Muscle of arm (tissue), 12 donors: Measurements from ENCODE around the gene MAN1C1. TPM values are rescaled to one million over a fixed set of nuclear protein-coding genes. Genes with fewer than 3 reads are reported as not detected.
A peak's percentile ranks its signal among the peaks of the same experiment; 100 is the strongest.

Experiments used
- DNase-seq: peaks from one replicate; pipeline ENCODE4 v3.0.0-alpha.2; 2013
- polyA plus RNA-seq, 12 donors: library from polyadenylated mRNA; unstranded; fragments of 120-200 nt; gene quantifications; one replicate each; pipeline ENCODE4 v1.2.1, GENCODE V29; 2013; ENCODE audit not compliant: insufficient read length in 12 of 12

MAN1C1 gene
- polyA plus RNA-seq, 12 donors: 9.3 to 16.2 (median 11.6) TPM; not detected in 1

- no peak for DNase-seq
Measured at GRCh38 chr1:25707280-25708016, 90.9 kb downstream of the MAN1C1 start.

GRCh38 chr1:25710583-25711347 is 94.2 kb downstream of the MAN1C1 start:
- no peak for DNase-seq

GRCh38 chr1:25711555-25712298 is 95.1 kb downstream of the MAN1C1 start:
- no peak for DNase-seq

- DNase-seq: no peak
Measured at GRCh38 chr1:25712299-25712970, 95.8 kb downstream of the MAN1C1 start.

GRCh38 chr1:25713961-25714360 is 97.4 kb downstream of the MAN1C1 start:
- no peak for DNase-seq

GRCh38 chr1:25714372-25714931 is 97.9 kb downstream of the MAN1C1 start:
- no peak for DNase-seq

- DNase-seq: no peak
Measured at GRCh38 chr1:25715888-25716287, 99.3 kb downstream of the MAN1C1 start.

- no peak for DNase-seq
Measured at GRCh38 chr1:25716320-25716719, 99.7 kb downstream of the MAN1C1 start.

- DNase-seq: no peak
Measured at GRCh38 chr1:25718732-25719131, 102.1 kb downstream of the MAN1C1 start.

- DNase-seq: no peak
Measured at GRCh38 chr1:25720624-25721023, 104.0 kb downstream of the MAN1C1 start.

GRCh38 chr1:25723250-25723880 is 106.8 kb downstream of the MAN1C1 start:
- DNase-seq: no peak

- DNase-seq: no peak
Measured at GRCh38 chr1:25724201-25724600, 107.6 kb downstream of the MAN1C1 start.

GRCh38 chr1:25724966-25725365 is 108.4 kb downstream of the MAN1C1 start:
- DNase-seq: no peak

- no peak for DNase-seq
Measured at GRCh38 chr1:25725482-25725881, 108.9 kb downstream of the MAN1C1 start.

- no peak for DNase-seq
Measured at GRCh38 chr1:25727088-25727487, 110.5 kb downstream of the MAN1C1 start.

GRCh38 chr1:25727635-25728286 is 111.2 kb downstream of the MAN1C1 start:
- peak; percentile 74 for DNase-seq

- DNase-seq: no peak
Measured at GRCh38 chr1:25728301-25728935, 111.8 kb downstream of the MAN1C1 start.

- no peak for DNase-seq
Measured at GRCh38 chr1:25729045-25729444, 112.5 kb downstream of the MAN1C1 start.

GRCh38 chr1:25729790-25730644 is 113.4 kb downstream of the MAN1C1 start:
- DNase-seq: no peak
